HG03196 (cell line): ENCODE data around the gene KRTAP19-4.
"Not testable (repeated sequence)": the region's sequence is repeated elsewhere in the genome, so short reads cannot be mapped to it uniquely, and the experiment has no call there.

Source experiments
- ATAC-seq: cut with Tn5 transposase; IDR thresholded peaks from one replicate; pipeline ENCODE4 v1.9.1; 2021; ENCODE audit not compliant: unreplicated experiment

Gene KRTAP19-4

GRCh38 chr21:30497065-30497464 lies at the start of gene KRTAP19-4:
TSS of gene KRTAP19-4 (minus strand) at chr21:30497165. CDS start at chr21:30497110, 55 bp downstream.
- no peak for ATAC-seq

GRCh38 chr21:30541764-30542163 lies 44.8 kb upstream of the KRTAP19-4 start, which contains the start of gene KRTAP19-6:
TSS of gene KRTAP19-6 (minus strand) at chr21:30541864. CDS start at chr21:30541833, 31 bp downstream.
- no peak for ATAC-seq

- ATAC-seq = no peak
These were observed 21.9 kb upstream of the KRTAP19-4 start for GRCh38 chr21:30518876-30519275.

GRCh38 chr21:30515681-30516080 lies 18.7 kb upstream of the KRTAP19-4 start:
- no peak for ATAC-seq

- not testable (repeated sequence) for ATAC-seq
These were observed 8.7 kb upstream of the KRTAP19-4 start for GRCh38 chr21:30505621-30506205.

GRCh38 chr21:30502041-30502440 lies 5.1 kb upstream of the KRTAP19-4 start, which contains the start of gene KRTAP19-5:
TSS of gene KRTAP19-5 (minus strand) at chr21:30502141. CDS start at chr21:30502090, 51 bp downstream.
- ATAC-seq = no peak

GRCh38 chr21:30491963-30492428 lies 5.0 kb downstream of the KRTAP19-4 start, which contains the start of gene KRTAP19-3:
TSS of gene KRTAP19-3 (minus strand) at chr21:30492013. CDS start at chr21:30491957, 56 bp downstream.
- no peak for ATAC-seq

GRCh38 chr21:30487336-30487735 lies 9.6 kb downstream of the KRTAP19-4 start, which contains the start of gene KRTAP19-2:
TSS of gene KRTAP19-2 (minus strand) at chr21:30487436. CDS start at chr21:30487348, 88 bp downstream.
- no peak for ATAC-seq

GRCh38 chr21:30486180-30486579 lies 10.8 kb downstream of the KRTAP19-4 start:
- ATAC-seq = no peak

- no peak for ATAC-seq
These were observed 14.8 kb downstream of the KRTAP19-4 start for GRCh38 chr21:30482130-30482529.

- no peak for ATAC-seq
These were observed 16.8 kb downstream of the KRTAP19-4 start, which contains the start of gene KRTAP19-1 for GRCh38 chr21:30480145-30480544. TSS of gene KRTAP19-1 (minus strand) at chr21:30480367. CDS start at chr21:30480317, 50 bp downstream.

- no peak for ATAC-seq
These were observed 17.7 kb downstream of the KRTAP19-4 start for GRCh38 chr21:30479259-30479658.

GRCh38 chr21:30478004-30478403 lies 19.0 kb downstream of the KRTAP19-4 start:
- no peak for ATAC-seq

GRCh38 chr21:30468900-30469714 lies 27.9 kb downstream of the KRTAP19-4 start:
- ATAC-seq = no peak

- no peak for ATAC-seq
These were observed 33.3 kb downstream of the KRTAP19-4 start for GRCh38 chr21:30463713-30464112.

GRCh38 chr21:30448514-30448913 lies 48.5 kb downstream of the KRTAP19-4 start:
- ATAC-seq = no peak

GRCh38 chr21:30447056-30447455 lies 49.9 kb downstream of the KRTAP19-4 start:
- ATAC-seq = no peak
